ENCODE measurements around the gene TLK1.

Gene TLK1

DNA sequence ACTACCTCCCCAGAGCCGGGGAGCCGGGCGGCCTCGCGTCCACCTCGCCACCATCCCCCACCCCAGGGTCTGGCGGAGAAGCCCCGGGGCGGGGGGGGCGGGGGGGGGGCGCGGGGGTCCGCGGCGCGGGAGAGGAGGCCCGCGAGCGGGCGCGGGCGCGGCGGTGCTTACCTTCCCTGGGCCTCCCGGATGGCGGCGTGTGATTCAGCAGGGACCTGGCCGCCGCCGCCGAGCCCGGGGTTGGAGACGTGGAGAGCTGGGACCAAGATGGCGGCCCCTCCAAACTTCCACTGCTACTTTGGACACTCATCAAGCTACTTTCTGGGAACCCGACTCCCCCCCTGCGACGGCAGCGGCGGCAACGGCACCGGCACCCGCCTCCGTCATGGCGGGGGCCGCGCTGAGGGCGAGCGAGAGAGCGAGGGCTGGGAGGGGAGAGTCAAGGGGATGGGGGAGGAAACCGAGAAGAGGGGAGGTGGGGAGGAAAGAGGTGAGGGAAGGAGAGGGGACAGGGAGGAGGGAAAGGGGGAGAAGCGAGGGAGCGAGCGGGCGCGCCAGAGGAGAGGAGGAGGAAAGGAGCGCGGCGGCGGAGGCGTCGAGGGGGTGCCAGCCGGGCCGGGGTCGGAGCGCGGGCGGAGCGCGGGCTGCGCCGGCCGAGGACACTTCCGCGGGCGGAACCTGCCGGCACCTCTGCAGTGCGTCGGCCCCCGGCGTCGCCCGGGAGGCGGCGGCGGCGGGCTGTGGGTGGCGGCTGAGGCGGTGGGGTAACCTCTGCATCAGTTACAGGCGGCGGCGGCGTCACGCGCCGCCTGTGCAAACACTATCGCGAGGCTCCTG is at the start of gene TLK1:
TLK1 (minus strand) TSS at position 775 of the 837 bp plus-strand sequence; CDS start at position 310, 465 bp downstream.
- DNase-seq (ENCODE audit: low spot score), result peak; percentile 62

DNA sequence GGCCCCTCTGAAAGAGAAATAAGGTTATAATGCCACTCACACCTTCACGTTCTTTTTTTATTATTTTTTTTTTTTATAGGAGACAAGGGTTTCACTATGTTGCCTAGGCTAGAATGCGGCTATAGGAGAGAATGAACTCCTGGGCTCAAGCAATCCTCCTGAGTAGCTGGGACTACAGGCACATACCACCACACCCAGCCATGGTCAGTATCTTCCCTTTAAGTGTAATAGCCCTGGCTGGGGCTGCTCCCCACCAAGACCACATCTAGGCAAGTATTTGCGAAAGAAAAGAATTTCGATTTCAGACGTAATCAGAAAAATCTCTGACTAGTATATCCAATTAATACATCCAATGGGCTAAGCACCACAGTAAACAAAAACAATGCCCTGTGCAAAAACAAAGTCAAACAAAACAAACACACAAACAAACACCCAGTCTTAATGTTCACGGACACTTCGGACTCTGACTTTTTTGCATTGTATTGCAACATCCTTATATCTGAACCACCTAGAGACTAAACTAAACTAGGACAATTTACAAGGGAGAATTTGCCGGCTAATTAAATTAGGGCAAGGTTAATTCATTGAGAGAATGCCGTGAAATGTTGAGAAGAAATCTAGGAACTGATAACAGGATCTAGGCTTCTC is 49.6 kb upstream of the TLK1 start:
- no peak for DNase-seq (ENCODE audit: low spot score)

DNA sequence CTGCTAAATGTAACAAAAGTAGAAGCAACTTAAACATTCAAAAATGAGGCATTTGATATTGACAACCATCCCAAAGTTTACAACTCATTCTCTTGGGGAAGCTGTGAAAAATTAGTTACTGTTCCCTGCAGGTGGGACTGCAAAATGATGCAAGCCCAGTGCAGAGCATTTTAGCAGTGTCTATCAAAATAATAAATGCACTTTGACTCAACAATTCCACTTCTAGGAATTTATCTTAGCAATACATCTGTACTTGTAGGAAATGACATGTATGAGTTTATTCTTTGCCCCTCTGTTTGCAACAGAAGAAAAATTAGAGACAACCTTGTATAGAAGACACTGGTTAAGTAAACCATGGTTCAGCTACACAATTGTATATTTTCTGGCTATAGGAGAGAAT is 48.0 kb upstream of the TLK1 start:
- DNase-seq (ENCODE audit: low spot score), result no peak

DNA sequence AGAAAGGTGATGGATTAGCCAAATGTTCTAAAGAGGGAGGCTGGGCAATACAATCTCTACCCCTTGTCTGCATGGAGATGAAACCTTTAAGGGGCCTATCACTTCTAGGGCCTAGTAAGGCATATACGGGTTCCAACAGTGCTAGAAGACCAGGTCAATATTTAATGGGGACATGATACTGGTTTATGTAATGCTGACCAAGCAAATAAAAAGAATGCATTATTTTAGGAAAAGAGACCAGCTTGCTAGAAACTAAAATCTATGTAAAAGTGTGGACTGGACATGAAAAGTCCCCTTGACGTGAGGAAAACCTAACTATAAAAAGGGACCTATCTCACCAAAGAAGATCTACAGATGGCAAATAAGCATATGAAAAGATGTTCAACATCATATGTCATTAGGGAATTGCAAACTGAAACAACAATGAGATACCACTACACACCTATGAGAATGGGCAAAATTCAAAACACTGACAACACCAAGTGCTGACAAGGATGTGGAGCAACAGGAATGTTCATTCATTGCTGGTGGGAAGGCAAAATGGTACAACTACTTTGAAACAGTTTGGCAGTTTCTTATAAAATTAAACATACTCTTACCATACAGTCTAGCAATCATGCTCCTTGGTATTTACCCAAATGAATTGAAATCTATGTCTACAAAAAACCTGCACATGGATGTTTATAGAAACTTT is 45.9 kb upstream of the TLK1 start:
- DNase-seq (ENCODE audit: low spot score), result no peak

DNA sequence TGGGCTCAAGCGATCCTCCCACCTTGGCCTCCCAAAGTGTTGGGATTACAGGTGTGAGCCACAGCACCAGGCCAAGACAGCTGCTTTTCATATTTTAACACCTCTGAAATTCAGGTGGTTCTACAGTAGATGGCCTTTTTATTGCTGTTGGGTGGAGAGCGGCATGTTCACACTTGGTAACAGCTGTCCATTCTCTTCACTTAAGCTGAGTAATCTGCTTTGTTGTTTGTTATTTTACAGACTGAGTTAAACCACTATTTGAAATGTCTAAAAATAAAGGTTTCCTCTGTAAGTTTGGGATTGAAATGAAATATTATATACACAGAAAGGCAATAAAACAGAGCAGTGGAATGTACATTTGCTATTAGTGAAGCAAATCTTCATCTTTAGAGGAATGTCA is 44.9 kb upstream of the TLK1 start:
- DNase-seq (ENCODE audit: low spot score), result no peak

DNA sequence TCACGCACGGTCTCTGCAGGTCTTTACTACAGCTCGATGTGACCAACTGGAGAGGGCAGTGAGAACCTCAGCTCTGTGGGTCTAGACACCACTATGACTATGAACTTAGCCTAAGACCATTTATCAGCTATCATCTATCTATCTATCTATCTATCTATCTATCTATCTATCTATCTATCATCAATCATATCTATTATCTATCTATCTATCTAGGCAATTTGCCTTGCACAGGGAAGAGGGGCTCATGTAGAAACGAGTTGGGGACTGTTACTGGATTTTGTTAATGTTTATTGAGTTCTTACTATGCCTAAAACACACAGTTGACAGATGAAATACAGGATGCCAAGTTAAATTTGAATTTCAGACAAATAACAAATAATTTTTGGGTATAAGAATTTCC is 41.1 kb upstream of the TLK1 start:
- no peak for DNase-seq (ENCODE audit: low spot score)

DNA sequence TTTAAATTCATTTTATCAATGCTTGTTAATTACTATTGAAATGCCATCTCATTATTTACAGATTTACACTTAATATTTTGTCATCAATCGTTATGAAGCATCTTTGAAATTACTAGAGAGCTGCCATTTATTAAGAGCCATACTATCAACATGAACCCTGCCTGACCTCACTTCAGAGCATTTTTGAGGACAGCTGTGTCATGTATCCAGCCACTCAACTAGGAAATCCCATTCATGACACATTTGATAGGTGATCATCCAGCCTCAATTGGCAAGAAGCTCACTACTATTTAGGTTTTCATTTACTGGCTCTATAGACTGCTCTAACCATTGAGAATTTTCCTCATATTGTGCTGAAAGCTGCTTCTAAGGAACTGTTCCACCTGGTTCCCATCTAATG is 40.6 kb upstream of the TLK1 start:
- DNase-seq (ENCODE audit: low spot score), result no peak

DNA sequence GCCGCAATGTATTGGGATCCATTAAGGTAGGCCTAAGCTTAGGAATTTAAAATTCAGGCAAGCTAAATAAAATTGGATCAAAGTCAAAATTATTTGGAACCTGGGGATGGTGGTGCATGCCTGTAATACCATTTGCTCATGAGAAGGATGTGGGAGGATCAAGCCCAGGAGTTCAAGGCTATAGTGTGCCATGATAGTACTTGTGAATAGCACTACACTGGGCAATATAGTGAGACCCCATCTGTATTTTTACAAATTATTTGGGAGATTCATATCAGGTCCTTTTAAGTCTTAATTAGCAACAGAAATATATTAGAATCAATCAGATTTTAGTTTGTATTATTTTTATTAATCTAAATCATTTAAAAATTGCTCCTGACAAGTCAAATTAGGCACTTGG is 39.8 kb upstream of the TLK1 start:
- no peak for DNase-seq (ENCODE audit: low spot score)

DNA sequence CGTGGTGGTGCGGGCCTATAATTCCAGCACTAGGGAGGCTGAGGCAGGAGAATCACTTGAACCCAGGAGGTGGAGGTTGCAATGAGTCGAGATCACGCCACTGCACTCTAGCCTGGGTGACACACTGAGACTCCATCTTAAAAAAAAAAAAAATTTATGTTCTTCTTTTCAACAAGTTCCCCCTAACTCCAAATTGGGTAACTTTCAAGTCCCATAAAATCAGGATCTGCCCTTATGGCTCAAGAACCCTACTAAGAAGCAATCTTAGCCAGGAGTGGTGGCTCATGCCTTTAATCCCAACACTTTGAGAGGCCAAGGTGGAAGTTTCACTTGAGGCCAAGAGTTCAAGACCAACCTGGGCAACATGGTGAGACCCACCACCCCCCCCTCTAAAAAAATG is 30.3 kb upstream of the TLK1 start:
- DNase-seq (ENCODE audit: low spot score), result no peak

DNA sequence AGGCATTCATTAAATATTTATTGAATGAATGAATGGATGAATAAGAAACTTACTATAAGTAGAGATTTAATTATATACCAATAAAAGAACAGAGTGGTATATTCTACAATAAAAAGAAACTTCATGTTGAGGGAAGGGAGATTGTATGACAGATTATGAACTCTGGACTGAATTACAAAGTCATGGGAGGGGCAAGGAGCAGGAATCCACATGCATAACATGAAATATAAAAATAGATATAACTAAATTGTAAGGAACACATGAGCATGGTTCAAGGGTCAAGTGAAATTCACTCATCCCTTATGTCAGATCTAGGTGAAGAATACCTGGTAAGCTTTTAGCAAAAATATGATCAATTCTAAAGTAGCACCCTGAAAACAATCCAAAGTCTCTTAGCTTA is 27.1 kb upstream of the TLK1 start:
- DNase-seq (ENCODE audit: low spot score), result no peak

DNA sequence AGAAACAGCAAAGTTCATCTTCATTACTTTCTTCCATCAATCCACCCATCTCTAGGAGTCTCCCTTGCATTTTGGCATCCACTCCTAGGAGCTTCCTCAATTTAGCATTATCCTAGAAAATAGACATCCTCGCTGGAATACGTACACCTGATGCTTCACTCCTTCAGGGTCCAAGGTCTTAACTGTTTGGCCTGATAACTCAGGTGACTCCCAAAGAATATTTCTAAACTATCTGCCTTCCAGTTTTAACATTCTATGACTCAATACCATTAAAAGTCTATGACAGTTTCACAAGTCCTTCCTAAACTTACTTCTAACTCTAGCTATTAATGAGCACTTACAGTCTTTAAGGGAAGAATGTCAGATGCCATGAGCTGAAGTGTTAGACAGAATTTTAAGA is 26.5 kb upstream of the TLK1 start:
- DNase-seq (ENCODE audit: low spot score), result no peak

DNA sequence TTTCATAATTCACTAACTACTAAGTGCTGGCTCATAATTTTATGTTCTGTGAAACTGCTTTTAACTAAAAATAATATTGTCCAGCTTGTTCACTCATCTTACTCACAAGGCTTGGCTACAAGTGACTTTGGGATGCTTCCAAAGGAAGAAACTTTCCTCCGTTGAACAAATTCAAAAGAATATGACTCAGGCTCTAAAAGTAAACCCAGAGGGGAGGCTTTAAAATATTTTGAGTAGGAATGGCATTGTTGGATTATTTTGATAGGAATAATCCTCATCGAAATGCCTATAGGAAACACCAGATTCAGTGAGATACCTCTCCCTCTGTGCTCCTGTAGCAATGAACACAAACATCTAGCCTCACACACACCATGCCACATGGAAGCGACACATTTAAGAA is 25.2 kb upstream of the TLK1 start:
- DNase-seq (ENCODE audit: low spot score), result no peak

DNA sequence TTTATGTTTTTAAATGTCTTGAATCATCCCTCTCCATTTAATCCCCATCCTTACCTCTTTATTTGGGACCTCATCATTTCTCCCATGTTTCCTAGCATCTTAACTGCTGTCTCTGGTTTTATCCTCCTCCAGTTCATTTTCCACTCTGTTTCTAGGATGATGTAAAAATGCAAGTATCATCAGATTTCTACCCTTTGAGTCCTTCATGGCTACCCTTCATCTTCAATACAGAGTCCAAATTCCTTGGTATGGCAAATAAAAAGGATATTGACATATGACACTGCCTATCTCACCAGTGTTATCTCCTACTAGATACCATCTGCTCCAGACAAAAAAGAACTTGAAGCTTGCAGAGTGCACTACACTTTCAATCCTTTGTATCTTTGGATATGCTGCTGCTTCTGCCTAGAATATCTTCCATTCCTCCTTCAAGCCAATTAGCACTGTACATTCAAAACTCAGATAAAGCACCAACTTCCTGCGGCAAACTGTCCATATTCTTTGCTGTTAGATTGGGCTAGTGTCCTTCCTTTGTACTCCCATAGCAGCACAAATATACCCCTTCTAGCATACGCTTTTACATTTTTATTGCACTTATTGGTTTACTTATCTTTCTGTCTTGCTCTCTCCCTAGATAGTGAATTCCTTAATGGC is 24.6 kb upstream of the TLK1 start:
- no peak for DNase-seq (ENCODE audit: low spot score)

DNA sequence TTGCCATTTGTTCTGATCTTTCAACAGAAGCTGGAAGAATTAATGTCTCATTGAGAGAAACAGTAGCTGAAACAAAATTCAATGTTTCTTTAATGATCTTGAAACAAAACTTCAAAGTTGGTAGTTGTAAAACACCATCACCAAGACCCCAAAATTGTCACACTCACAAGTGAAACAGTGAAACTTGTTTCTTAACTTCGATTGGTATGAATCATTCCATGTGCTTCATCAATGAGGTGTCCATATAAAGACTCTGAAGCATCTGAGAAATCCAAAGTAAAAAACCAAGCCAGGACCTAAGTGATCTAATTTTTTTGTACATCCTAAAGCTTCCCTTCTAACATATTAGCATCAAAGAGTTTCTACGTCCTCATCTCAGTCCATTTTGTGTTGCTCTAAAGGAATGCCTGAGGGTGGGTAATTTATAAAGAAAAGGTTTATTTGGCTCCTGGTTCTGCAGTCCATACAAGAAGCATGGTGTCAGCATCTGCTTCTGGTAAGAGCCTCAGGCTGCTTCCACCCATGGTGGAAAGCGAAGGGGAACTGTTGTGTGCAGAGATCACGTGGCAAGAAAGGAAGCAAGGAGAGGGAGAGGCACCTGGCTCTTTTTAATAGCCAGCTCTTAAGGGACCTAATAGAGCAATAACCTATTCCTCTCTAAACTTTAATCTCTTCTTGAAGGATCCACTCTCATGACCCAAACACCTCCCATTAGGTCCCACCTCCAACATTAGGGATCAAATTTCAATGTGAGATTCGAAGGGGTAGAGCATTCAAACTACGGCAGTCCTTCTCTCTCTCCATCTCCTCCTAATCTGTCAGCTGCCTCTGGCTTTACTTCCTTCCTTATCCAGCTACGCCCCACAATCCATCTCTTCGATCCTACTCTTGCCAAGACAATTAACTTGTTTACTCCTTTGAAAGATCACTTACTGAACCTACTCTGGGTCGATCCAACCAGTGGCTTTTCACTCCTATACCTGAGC is 20.7 kb upstream of the TLK1 start:
- DNase-seq (ENCODE audit: low spot score), result no peak

DNA sequence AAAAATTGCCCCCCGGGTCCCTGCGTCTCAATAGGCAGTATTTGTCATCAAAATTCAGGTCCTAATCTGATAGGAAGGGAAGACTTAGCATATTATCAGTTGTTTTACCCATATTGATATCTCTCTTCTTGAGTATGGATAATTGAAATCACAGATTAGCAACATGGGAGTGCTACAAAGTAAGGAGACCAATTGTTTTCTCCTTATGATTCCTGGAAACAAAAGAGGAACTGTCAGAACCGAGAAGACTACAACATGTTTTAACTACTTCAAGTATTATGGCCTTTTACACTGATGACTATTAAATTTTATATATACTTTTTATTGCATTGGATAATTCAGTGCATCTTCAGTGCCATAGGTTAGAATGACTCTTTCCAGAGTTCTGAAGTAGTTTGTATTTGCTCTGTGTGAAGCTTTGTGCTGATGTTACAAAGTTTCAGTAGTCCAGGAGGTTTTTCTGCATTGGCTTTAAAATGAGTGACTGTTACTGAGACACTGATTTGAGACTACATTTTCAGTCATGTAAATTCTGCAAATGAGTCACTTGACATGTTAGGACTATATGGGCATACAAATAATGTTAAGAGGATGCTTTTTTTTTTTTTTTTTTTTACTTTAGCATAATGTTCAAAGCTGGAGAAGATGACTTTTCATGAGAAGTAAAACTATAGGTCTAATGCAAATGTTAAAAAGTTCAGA is 19.7 kb upstream of the TLK1 start:
- no peak for DNase-seq (ENCODE audit: low spot score)

DNA sequence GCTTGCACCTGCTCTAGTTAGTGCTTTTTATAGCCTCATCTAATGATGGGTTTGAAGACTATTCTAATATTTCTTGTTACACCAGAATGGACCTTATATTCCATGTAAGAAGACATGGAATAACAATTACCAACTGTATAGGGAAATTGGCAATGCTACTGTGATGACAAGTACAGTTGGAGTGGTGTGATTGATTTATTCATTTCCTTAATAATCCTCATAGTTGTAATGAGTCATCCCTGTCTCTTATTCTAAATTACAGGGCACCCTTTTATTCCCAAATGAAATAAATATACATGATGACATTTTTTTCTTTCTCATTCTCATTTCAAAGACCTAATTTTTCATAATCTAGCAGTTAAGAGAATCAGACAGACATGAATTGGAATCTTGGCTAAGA is 18.3 kb upstream of the TLK1 start:
- DNase-seq (ENCODE audit: low spot score), result no peak

DNA sequence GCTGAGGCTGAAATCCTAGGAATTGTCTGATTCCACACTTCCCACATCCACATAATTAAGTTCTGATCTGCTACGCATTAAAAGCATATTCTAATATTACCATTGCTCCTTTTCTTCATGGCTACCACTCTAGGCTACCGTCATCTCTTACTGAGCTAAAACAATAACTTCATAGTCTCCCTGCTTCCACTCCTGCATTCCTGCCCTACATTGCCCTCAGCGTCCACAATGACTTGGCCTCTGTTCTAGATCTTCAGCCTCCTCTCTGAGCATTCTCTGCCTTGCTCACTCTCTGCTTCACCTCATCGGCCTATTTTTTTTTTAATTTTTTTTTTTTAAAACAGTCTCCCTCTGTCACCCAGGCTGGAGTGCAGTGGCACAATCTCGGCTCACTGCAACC is 15.8 kb upstream of the TLK1 start:
- no peak for DNase-seq (ENCODE audit: low spot score)

DNA sequence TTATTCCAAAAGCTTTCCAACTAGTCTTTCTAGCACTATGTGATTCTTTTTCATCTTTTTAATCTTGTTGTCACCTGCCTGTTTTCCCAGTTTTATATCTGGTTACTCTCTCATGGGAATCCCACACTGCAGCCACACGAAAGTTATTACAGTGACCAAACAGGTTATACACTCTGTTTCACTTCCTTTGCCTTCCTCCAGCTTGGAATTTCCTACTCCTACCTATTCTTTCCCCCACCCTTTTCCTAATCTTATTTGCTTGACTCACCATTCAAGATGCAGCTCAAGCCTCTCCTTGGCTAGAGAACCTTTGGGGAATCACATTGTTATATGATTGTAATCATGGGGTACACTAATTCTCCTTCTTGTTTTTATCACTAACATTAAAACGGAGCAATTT is 13.4 kb upstream of the TLK1 start:
- DNase-seq (ENCODE audit: low spot score), result no peak

DNA sequence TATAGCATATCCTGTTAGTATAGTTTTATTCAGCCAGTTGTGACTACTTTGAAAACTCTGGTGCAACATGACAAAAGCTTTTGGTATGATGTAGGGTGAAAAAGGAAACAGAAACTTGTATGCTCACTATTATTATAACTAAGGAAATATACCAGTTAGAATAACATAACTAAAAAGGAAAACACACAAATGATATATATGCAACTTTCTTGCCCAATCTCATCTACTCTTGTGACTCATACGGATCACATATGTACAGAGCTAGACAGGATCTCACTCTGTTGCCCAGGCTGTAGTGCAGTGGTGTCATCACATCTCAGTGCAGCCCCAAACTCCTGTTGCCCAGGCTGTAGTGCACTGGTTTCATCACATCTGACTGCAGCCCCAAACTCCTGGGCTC is 12.4 kb upstream of the TLK1 start:
- no peak for DNase-seq (ENCODE audit: low spot score)

DNA sequence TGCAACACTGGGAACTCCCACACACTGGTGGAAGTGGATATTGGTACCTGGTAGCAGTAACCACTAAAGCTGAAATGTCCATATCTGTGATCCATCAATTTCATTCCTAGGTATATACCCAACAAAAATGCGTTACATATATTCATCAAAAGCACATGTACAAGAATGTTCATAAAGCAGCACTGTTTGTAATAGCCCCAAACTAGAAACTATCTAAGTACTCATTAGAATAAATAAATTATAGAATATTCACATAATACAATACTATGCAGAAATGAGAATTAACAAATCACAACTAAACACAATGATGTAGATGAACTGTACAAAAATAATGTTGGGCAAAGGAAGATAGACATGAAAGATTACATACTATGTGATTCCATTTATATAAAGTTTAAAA is 11.1 kb upstream of the TLK1 start:
- no peak for DNase-seq (ENCODE audit: low spot score)

DNA sequence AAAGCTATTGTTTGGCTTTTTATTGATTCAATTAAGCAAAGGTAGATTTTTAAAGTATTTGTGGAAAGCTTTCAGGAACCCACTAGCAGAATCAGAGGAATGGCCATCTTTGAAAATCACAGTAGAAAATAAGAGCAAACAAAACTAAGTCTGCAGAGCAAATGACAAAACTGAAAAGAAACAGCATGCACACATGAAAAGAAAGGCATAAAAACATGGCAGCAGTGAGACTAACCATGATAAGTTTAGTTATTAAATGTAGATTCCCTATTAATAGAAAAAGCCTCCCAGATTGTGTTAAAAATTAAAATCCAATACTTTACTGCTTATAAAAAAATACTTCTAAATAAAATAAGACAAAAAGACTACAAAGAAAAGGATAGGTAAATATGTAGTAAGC is 9.1 kb upstream of the TLK1 start:
- DNase-seq (ENCODE audit: low spot score), result no peak

Measured in HuH-7 (cell line).